ENCODE data around the gene HLA-E.
"Not testable (repeated sequence)": the region's sequence is repeated elsewhere in the genome, so short reads cannot be mapped to it uniquely, and the experiment has no call there.

HLA-E gene

DNA sequence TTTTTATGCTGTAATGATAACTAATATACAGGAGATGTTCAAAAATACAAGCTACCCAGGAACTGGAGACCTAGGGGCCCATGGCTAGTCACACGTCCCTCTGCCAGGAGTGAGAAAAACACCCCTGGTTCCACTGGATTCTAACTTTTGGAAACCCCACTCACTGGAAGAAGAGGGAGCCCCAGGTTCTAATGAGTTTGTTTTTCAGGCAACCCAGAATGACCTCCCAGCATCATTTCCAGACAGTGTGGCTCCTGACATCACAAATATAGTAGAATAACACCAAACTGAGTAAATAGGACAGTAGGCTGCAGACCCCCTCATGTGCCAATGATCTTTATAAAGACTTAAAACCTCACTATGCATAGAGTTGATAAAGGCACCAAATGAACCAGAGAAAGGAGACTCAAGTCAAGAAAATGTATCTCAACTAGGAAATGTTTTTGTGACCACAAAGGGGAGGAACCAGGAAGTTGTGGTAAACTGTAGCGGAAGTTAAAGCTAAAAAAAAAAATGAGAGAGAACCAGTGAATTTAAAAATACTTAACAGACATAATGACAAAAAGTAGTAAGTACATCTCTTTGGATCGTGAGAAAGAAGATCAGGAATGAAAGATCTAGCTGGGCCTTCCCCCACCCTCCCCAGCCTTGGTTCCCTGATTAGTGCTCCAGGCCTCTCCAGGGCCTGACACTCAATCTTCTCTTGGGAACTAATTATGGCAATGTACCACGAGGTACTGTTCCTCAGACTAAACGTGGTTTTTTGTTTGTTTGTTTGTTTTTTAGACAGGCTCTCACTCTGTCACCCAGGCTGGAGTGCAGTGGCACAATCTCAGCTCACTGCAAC lies 19.8 kb downstream of the HLA-E start:
- no peak for DNase-seq

DNA sequence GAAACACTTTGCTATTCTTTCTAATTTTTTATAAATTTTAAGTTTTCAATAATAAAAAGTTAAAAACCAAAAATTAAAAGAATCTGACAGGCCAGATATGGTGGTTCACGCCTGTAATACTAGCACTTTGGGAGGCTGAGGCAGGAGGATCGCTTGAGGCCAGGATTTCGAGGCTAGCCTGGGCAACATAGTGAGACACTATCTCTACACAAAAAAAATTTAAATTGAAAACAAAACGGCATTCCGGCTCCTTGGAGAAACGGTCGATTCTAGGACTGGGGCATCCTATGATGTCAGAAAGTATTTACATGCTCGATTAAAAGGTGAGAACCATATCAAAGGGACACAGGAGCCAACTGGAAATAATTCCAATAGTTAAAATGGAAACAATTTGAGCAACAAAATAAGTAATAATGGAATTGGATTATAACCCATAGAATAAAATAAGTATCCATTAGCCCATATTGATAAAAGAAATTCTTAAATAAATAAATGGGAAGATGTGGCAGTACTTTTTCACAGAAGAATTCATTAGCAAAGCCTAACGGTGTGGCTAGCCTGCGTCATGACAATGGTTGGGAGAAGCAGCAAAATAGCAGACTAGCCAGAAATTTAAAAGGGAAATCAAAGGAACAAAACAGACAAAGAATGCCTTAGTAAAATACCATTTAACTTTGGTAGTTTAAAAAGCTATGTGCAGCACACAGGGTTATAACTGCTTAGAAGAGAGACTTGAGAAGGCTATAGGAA lies 21.3 kb downstream of the HLA-E start:
- no peak for DNase-seq

DNA sequence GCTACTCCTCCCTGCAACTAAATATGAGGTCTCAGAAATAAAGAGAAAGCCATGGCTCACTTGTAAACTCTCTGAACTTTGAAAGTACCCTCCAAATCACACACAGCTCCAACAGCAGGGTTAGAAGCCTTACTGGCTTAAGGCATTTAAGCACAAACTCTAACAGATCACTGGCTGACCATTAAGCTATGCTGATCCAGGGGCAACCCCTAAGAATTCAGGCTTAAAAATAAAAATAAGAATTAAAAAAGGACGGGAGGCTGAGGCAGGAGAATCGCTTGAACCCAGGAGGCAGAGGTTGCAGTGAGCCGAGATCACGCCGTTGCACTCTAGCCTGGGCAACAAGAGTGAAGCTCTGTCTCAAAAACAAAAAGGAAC lies 21.8 kb downstream of the HLA-E start:
- DNase-seq, result no peak

DNA sequence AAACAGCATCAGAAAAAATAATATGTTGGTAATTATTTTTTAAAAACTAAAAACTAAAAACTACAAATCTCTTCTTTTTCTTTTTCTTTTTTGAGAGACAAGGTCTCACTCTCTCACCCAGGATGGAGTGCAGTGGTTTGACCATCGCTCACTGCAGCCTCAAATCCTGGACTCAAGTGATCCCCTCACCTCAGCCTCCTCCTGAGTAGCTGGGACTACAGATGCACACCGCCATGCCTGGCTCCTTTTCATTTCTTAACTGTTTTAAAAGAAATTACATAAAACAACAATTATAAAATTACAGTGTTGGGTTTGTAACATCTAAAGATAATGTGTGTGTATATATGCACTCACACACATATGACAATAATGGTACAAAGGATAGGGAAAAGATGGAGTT lies 24.1 kb downstream of the HLA-E start:
- DNase-seq, result no peak

DNA sequence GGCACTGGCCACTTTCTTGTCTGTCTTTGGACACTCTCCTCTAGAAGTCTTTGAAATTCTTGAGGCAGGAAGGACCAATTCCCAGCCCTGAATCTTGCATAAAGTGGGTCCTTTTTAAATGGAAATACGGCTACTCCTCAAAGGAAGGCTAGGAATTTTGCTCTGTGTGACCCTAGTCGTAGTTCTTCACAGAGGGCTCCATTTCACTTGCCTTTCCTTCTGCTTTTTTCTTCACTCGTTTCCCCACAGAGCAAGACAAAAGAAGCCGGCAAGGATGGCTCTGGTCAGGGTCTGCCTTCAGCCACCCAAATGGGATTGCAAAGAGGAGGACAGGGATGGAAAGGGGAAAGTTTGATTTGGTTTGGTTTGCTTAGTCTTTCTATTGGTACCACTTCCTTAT lies 25.8 kb downstream of the HLA-E start:
- DNase-seq, result no peak

DNA sequence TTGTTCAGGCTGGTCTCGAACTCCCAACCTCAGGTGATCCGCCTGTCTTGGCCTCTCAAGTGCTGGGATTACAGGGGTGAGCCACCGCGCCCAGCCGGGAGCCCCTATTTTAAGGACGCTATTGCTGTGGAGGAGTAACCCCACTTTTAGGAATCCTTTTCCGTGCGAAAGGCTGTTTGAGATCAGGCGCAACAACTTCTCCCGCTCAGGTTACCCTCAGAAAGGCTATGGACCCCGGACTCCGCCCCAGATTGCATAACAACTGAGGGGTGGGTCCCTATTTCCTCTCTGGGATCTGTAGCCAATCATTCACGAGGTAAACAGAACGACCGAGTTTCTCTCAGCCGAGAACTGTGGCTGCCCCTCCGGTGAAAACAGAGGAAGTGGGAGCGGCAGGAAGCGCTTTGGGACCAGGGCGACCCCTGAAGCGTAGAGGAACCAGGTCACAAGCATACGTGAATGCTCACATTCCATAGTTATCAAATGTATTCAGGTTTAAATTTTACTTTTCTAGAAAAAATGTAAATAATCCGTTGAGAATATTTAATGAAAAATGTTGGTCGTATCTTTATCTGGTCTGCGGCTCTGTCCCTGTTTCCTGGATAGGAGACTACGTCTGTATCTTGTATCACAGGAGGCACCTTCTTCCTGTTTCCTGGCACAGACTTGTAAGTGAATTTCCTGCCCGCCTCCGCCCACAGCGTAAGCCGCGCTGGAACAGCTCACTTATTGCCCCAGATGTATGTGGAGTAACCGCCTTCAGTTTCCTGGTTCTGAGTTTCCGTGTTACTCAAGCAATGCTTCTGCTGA lies 26.8 kb downstream of the HLA-E start:
- peak; percentile 88 to 91 for DNase-seq

DNA sequence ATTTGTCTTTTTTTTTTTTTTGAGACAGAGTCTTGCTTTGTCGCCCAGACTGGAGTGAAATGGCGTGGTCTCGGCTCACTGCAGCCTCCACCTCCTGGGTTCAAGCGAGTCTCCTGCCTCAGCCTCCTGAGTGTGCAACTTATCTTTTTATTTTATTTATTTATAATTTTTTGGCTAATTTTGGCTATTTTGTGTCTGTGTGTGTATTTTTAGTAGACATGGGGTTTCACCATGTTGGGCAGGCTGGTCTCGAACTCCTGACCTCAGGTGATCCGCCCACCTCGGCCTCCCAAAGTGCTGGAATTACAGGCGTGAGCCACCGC lies 27.4 kb downstream of the HLA-E start:
- DNase-seq, result not testable (repeated sequence)

DNA sequence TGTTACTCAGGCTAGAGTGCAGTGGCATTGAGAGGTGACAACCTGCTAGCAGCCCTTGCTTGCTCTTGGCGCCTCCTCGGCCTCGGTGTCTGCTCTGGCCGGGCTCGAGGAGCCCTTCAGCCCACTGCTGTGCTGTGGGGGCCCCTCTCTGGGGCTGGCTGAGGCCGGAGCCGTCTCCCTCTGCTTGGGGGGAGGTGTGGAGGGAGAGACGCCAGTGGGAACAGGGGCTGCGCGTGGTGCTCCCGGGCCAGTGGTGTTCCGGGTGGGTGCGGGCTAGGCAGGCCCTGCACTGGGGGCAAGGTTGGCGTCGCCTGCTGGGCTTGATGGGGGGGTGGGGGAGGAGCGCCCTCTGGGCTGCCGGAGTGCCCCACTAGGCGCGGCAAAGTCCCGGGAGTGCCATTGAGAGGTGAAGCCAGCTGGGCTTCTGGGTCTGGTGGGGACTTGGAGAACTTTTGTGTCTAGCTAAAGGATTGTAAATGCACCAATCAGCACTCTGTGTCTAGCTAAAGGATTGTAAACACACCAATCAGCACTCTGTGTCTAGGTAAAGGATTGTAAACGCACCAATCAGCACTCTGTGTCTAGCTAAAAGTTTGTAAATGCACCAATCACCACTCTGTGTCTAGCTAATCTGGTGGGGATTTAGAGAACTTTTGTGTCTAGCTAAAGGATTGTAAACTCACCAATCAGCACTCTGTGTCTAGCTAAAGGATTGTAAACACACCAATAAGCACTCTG lies 28.6 kb downstream of the HLA-E start:
- not testable (repeated sequence) for DNase-seq

DNA sequence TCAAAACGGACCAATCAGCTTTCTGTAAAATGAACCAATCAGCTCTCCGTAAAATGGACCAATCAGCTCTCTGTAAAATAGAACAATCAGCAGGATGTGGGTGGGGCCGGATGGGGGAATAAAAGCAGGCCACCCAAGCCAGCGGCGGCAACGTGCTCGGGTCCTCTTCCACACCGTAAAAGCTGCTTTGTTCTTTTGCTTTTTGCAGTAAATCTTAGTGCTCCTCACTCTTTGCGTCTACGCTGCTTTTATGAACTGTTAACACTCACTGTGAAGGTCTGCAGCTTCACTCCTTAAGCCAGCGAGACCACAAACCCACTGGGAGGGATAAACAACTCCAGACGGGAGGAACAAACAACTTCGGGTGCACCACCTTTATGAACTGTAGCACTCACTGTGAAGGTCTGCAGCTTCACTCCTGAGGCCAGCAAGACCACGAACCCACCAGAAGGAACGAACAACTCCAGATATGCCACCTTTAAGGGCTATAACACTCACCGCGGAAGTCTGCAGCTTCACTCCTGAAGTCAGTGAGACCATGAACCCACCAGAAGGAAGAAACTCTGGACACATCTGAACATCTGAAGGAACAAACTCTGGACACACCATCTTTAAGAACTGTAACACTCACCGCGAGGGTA lies 29.3 kb downstream of the HLA-E start:
- DNase-seq, result peak in 1 of 2 donors; percentile 56

DNA sequence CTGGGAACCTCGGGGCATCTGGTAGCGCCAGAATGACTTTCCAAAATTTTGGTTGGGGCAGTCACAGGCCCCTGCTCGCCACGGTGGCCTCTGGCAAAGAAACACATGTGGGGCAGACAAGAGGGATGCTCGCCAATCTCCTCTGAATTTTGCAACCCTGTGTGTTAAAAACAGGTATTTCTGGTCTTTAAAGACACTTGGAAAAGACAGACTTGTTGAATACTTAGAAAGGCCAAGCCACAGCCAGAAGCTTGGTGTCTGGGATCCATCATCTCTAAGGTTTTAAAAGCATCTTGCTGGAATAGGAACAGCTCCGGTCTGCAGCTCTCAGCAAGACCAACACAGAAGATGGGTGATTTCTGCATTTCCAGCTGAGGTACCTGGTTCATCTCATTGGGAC lies 31.2 kb downstream of the HLA-E start:
- no peak for DNase-seq

DNA sequence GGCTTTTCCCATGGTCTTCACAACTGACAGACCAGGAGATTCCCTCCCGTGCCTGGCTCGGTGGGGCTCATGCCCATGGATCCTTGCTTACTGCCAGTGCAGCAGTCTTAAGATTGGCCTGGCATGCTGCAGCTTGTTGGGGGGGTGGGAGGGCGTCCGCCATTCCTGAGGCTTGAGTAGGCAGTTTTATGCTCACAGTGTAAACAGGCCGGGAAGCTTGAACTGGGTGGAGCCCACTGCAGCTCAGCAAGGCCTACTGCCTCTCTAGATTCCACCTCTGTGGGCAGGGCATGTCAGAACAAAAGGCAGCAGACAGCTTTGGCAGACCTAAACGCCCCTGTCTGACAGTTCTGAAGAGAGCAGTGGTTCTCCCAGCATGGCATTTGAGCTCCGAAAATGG lies 31.8 kb downstream of the HLA-E start:
- not testable (repeated sequence) for DNase-seq

DNA sequence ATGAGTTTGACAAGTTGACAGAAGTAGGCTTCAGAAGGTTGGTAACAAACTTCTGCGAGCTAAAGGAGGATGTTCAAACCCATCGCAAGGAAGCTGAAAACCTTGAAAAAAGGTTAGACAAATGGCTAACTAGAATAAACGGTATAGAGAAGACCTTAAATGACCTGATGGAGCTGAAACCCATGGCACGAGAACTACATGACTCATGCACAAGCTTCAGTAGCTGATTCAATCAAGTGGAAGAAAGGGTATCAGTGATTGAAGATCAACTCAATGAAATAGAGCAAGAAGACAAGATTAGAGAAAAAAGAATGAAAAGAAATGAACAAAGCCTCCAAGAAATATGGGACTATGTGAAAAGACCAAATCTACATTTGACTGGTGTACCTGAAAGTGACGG lies 32.6 kb downstream of the HLA-E start:
- DNase-seq, result not testable (repeated sequence)

DNA sequence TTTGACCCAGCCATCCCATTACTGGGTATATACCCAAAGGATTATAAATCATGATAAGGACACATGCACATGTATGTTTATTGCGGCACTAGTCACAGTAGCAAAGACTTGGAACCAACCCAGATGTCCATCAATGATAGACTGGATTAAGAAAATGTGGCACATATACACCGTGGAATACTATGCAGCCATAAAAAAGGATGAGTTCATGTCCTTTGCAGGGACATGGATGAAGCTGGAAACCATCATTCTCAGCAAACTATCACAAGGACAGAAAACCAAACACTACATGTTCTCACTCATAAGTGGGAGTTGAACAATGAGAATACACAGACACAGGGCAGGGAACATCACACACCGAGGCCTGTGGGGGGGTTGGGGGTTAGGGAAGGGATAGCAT lies 37.1 kb downstream of the HLA-E start:
- DNase-seq, result not testable (repeated sequence)

DNA sequence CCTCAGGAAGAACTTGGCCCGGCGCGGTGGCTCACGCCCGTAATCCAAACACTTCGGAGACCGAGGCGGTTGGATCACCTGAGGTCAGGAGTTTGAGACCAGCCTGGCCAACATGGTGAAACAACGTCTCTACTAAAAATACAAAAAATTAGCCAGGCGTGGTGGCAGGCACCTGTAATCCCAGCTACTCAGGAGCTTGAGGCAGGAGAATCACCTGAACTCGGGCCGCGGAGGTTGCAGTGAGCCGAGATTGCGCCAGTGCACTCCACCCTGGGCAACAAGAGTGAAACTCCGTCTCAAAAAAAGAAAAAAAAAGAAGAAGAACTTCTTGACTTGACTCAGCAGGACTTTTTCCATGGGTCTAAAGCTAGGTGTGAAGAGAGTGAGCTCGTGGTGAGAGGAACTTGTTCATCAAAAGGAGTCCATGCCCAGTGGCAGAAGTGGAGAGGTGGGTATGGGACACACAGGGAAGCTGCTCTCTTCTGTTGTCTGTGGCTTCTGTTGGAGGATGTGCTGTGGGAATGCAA lies 40.1 kb downstream of the HLA-E start:
- peak; percentile 58 to 66 for DNase-seq

DNA sequence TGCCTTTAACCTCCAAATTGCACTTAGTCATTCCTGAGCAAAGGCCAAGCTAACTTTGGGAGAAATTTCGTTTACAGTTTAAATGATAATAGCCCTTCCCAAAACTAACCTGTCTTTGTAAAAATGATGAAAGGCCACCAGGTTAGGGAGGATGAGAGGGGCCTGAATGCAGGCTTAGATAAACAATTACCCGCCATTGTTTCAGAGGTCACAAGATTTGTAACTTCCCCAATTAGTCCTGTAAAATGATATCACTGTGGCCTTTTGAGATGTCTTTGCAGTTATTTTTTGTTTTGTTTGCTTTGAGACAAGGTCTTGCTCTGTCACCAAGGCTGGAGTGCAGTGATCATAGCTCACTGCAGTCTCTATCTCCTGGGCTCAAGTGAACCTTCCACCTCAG lies 40.7 kb downstream of the HLA-E start:
- DNase-seq, result no peak

DNA sequence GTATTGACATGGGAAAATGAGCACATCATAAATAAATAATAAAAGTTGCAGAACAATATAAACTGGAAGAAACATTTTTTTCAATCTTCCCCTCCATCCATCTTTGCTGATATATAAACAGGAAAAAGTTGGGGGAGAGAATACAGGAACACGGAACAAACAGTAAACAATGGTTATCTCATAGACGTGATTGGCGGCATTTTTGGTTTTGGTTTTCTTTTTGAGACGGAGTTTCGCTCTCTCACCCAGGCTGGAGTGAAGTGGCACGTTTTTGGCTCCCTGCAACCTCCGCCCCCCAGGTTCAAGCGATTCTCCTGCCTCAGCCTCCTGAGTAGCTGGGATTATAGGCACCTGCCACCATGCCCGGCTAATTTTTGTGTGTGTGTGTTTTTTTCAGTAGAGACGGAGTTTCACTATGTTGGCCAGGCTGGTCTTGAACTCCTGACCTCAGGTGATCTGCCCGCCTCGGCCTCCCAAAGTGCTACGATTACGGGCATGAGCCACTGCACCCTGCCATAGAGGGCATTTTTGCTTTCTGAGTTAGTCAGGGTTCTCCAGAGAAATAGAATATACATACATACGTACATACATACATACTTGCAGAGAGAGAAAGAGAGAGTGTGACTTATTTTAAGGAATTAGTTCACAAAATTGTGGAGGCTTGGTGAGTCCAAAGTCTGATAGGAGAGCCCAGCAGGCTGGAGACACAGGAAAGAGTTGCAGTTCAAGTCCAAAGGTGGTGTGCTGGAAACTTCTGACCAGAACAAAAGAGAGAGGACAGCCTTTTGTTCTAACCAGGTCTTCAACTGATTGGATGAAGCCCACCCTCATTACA lies 44.4 kb downstream of the HLA-E start:
- no peak for DNase-seq

DNA sequence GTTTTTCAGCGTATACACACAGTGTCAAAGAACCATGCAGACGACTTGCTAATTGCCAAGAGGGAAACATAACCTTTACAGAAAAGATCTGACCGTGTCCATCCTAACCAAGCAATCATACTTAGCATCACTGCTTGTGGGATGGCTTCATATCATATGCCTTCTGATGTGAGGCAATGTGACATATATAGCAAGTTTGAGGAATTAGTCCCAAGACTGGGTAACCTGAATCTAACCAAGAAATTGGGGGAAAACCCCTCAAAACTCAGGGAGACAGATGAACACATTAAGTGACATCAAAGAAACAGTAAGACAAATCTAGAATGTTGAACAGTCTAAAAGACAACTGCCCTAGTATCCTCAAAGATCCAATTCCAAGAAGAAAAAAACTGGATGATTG lies 48.6 kb downstream of the HLA-E start:
- no peak for DNase-seq

DNA sequence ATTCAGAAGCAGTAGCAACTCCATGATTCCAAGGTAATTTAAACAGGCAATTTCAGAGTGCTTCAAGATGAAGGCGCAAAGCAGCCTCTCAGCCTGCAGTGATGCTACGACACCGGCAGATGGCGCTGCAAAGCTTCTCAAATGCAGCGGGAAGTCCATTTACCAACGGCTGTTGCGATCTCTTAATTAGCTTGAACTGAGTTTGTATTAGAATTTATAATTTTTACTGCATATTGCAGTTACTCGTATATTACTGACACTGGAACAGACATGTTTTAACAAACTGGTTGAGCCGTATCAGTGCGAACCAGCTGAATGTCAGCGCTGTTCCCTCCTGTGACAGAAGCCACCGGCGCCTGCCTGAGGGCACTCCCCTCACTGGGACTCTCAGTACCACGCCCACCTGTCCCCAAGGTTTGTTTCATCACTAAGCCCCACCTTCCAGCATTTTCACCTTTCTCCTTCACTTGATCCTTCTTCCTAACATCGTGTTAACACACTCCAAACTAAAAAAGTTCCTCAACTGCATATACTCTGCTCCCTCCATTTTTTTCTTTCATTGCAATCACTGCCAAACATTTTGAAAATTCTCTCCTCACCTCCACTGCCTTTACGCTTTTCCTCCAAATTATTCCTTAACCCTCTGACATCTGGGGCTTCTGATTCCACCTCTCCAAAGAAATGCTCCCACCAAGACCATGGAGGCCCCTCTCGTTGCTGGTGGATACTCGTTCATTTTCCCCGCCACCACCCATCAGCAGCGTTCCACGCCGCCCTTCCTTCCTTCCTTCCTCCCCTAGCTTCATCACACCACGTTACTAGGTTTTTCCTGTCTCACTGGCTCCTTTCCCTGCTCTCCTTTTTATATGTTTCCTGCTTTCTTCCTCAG lies 52.5 kb downstream of the HLA-E start:
- peak; percentile 82 for DNase-seq

DNA sequence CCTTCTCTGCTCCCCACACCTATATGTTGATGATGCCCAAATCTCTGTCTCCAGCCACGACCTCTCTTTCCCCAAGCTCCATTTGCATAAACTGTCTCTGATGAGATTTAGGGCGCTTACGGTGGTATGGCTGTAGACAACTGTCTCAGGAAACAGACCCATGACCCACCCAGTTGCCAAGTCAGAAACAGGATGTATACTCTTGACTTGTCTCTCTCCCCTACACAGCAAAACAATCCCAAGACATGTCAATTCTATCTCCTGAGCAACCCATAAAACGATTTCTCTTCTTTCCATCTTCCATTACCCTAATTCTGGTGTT lies 53.1 kb downstream of the HLA-E start:
- DNase-seq, result no peak

DNA sequence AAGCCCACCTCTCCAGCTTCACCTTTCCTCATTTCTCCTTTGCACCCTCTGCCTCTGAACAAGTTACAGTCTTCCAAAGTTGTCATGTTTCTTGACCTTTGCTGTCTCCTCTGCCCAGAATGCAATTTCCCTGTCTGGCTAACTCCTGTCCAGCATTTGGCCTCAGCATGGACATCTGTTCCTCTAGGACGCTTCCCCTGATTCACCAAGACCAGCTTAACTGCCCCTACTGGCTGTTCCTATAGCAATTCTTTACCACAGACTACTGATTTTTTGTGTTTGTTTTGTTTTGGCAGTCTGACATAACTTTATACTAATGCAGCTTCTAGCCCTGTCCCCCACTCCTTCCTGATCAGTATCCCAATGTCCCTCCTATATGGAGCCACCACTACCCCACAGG lies 53.6 kb downstream of the HLA-E start:
- DNase-seq, result no peak

Data from stimulated activated CD4-positive, alpha-beta T cell treated with anti-CD3 and anti-CD28 coated beads, Interleukin-2, amount 100 ng/mL, for 24 hours (primary cell).